Measurements from ENCODE around the gene C1QL1. TPM values are rescaled to one million over a fixed set of nuclear protein-coding genes. Genes with fewer than 3 reads are reported as not detected.

C1QL1 gene
- total RNA-seq, 2 donors from 2014 or later: 0.19 to 0.42 TPM

Small RNA genes within 50 kb of the gene (microRNA-seq; reads per million reads assigned to microRNA genes)
- gene MIR6783 (ENCODE audit: borderline microRNAs expressed in 2 of 2): 0 to 0.32 reads per million in 2 donors

Other genes with a start within 250 kb of the C1QL1 start
- gene ADAM11, start 209.3 kb downstream of the C1QL1 start, total RNA-seq: under 1 TPM; 0.29 to 0.42 TPM
- gene GJC1, start 138.0 kb downstream of the C1QL1 start, total RNA-seq: 10 to 100 TPM; 30.4 to 80.8 TPM
- 1 to 10 TPM; 1.8 to 1.9 TPM for gene HIGD1B, start 120.4 kb downstream of the C1QL1 start, total RNA-seq
- 10 to 100 TPM; 65.2 to 71.9 TPM for gene EFTUD2, start 68.9 kb downstream of the C1QL1 start, total RNA-seq
- gene GFAP, start 52.8 kb downstream of the C1QL1 start, total RNA-seq: 1 to 10 TPM in 1 of 2 donors, under 1 TPM in 1; 0.51 to 1.7 TPM
- under 1 TPM; 0.10 to 0.65 TPM for gene KIF18B, start 20.5 kb downstream of the C1QL1 start, total RNA-seq
- 10 to 100 TPM; 17.9 to 19.9 TPM for gene DCAKD, start 83.3 kb upstream of the C1QL1 start, total RNA-seq
- 10 to 100 TPM; 71.8 to 83.5 TPM for gene NMT1, start 93.0 kb upstream of the C1QL1 start, total RNA-seq
- 10 to 100 TPM; 69.3 to 74.2 TPM for gene PLCD3, start 164.2 kb upstream of the C1QL1 start, total RNA-seq
- 10 to 100 TPM; 10.8 to 12.9 TPM for gene ACBD4, start 167.4 kb upstream of the C1QL1 start, total RNA-seq
- 10 to 100 TPM; 40.6 to 46.9 TPM for gene HEXIM1, start 180.2 kb upstream of the C1QL1 start, total RNA-seq
- gene HEXIM2, start 193.6 kb upstream of the C1QL1 start, total RNA-seq: 1 to 10 TPM; 1.6 to 3.0 TPM

Data from posterior vena cava (tissue), 2 donors.